WTC11 (cell line): ENCODE data around the gene ACTN1. TPM values are rescaled to one million over a fixed set of nuclear protein-coding genes. Genes with fewer than 3 reads are reported as not detected.

Experiments
- ATAC-seq: fragments of 200-7000 bp; cut with Tn5 transposase; 2 replicates; pipeline ENCODE4 v1.10.0; 2021; ENCODE audit warnings: mild to moderate bottlenecking, moderate library complexity
- CTCF ChIA-PET: fragments of 300-600 bp; sonication (Branson Sonifier 250); formaldehyde crosslinking; loops from one replicate; lab custom pipeline; 2021; ENCODE audit warnings: antibody characterized with exemption; lab: Charles Lee
- POLR2A ChIA-PET: fragments of 350-600 bp; sonication (Branson Sonifier 250); formaldehyde crosslinking; loops from one replicate; lab custom pipeline; 2021; ENCODE audit warnings: antibody characterized with exemption; lab: Charles Lee
- DNase-seq: peaks from one replicate; pipeline ENCODE4 v3.0.0; 2021; ENCODE audit warnings: low spot score
- H3K27ac Mint-ChIP-seq: 2 replicates; pipeline ENCODE4 v1.8.0; 2021; ENCODE audit warnings: mixed read lengths
- H3K27me3 Mint-ChIP-seq: 2 replicates; pipeline ENCODE4 v1.8.0; 2021; ENCODE audit warnings: low read depth, mild to moderate bottlenecking, moderate library complexity, mixed read lengths
- H3K36me3 Mint-ChIP-seq: 2 replicates; pipeline ENCODE4 v1.8.0; 2021; ENCODE audit warnings: mixed read lengths
- H3K4me1 Mint-ChIP-seq: 2 replicates; pipeline ENCODE4 v1.8.0; 2022; ENCODE audit warnings: mixed read lengths
- H3K4me3 Mint-ChIP-seq: 2 replicates; pipeline ENCODE4 v1.8.0; 2021; ENCODE audit warnings: mild to moderate bottlenecking, moderate library complexity, mixed read lengths
- H3K9me3 Mint-ChIP-seq: 2 replicates; pipeline ENCODE4 v1.8.0; 2021; ENCODE audit warnings: mixed read lengths
- CREB1 ChIP-seq: sonication (generic); formaldehyde crosslinking; IDR thresholded peaks from 2 replicates; pipeline ENCODE4 v1.8.0; 2023; ENCODE audit warnings: mild to moderate bottlenecking, missing genetic modification reagents
- EMX1 ChIP-seq: fragments of 250-450 bp; sonication (Bioruptor Pico); IDR thresholded peaks from 2 replicates; pipeline ENCODE4 v1.8.0; 2021; ENCODE audit warnings: mild to moderate bottlenecking
- FOXP1 ChIP-seq: sonication (generic); formaldehyde crosslinking; IDR thresholded peaks from 2 replicates; pipeline ENCODE4 v1.8.0; 2022; ENCODE audit warnings: missing genetic modification reagents, mild to moderate bottlenecking, moderate library complexity, borderline replicate concordance
- KAT7 ChIP-seq: sonication (generic); formaldehyde crosslinking; IDR thresholded peaks from 2 replicates; pipeline ENCODE4 v1.8.1; 2023; ENCODE audit warnings: missing genetic modification reagents, mild to moderate bottlenecking, borderline replicate concordance
- SMAD3 ChIP-seq: sonication (generic); formaldehyde crosslinking; IDR thresholded peaks from 2 replicates; pipeline ENCODE4 v1.8.0; 2022; ENCODE audit warnings: missing genetic modification reagents, mild to moderate bottlenecking, borderline replicate concordance
- ZNF263 ChIP-seq: sonication (generic); formaldehyde crosslinking; IDR thresholded peaks from 2 replicates; pipeline ENCODE4 v1.8.1; 2022; ENCODE audit warnings: low read depth, mild to moderate bottlenecking, moderate library complexity, missing genetic modification reagents
- ZNF396 ChIP-seq: fragments of 250-450 bp; sonication (Bioruptor Pico); IDR thresholded peaks from 2 replicates; pipeline ENCODE4 v1.8.0; 2021; ENCODE audit warnings: mild to moderate bottlenecking, moderate library complexity, borderline replicate concordance
- total RNA-seq: library from RNA; stranded (reverse); gene quantifications from 3 replicates; pipeline ENCODE4 v1.2.3, GENCODE V29; 2021
- TF ChIP-seq, protein P1 (sequence below): sonication (generic); formaldehyde crosslinking; conservative IDR thresholded peaks from 2 replicates; pipeline ENCODE4 v1.8.1; 2023; ENCODE audit warnings: mild to moderate bottlenecking, low read depth, missing genetic modification reagents, moderate library complexity
- TF ChIP-seq, protein P2 (sequence below): fragments of 250-450 bp; sonication (Bioruptor Pico); conservative IDR thresholded peaks from 2 replicates; pipeline ENCODE4 v1.9.0; 2021; ENCODE audit warnings: mild to moderate bottlenecking
- TF ChIP-seq, protein P3 (sequence below): sonication (generic); formaldehyde crosslinking; IDR thresholded peaks from 2 replicates; pipeline ENCODE4 v1.8.0; 2023; ENCODE audit warnings: missing genetic modification reagents
- TF ChIP-seq, protein P4 (sequence below): sonication (generic); formaldehyde crosslinking; IDR thresholded peaks from 2 replicates; pipeline ENCODE4 v1.8.0; 2023; ENCODE audit warnings: missing genetic modification reagents, mild to moderate bottlenecking, borderline replicate concordance
- TF ChIP-seq, protein P5 (sequence below): fragments of 200-600 bp; IDR thresholded peaks from 2 replicates; pipeline ENCODE4 v1.8.0; 2022; ENCODE audit warnings: antibody characterized with exemption
- TF ChIP-seq, protein P6 (sequence below): sonication (generic); formaldehyde crosslinking; IDR thresholded peaks from 2 replicates; pipeline ENCODE4 v1.8.0; 2022; ENCODE audit warnings: missing genetic modification reagents
- TF ChIP-seq, protein P7 (sequence below): sonication (generic); formaldehyde crosslinking; IDR thresholded peaks from 2 replicates; pipeline ENCODE4 v1.8.1; 2023; ENCODE audit warnings: mild to moderate bottlenecking, missing genetic modification reagents
- TF ChIP-seq, protein P8 (sequence below): sonication (generic); formaldehyde crosslinking; IDR thresholded peaks from 2 replicates; pipeline ENCODE4 v1.8.1; 2022; ENCODE audit warnings: mild to moderate bottlenecking, missing genetic modification reagents, moderate library complexity, borderline replicate concordance
- TF ChIP-seq, protein P9 (sequence below): sonication (generic); formaldehyde crosslinking; IDR thresholded peaks from 2 replicates; pipeline ENCODE4 v1.8.1; 2023; ENCODE audit warnings: mild to moderate bottlenecking, missing genetic modification reagents

Gene ACTN1
- total RNA-seq, 1 experiment from 2014 or later = 196 TPM

DNA sequence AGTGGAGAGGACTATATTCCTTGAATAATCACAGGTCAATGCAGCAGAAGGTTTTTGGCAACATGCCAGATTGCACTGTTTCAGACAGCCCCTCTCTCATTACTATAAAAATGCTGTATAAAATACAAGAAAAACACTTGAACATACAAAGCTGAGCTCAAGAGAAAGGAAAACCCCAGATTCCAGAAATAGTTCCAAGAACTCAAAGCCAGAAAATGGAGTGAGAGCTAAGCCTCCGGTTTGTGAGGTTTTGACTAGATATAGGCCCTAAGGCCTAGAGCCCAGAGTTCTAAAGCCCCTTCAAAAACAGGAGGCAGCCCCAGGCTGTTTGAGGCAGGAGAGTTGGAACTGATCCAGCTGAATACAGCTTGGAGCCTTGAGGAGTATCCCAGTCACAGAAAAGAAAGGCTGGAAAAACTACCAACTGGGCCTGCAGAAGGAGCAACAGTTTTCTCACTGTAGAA, 29.4 kb upstream of the ACTN1 start:
- ATAC-seq (no peak), DNase-seq (no peak)
- POLR2A ChIA-PET = no interaction called here
- Mint-ChIP-seq H3K4me3 (no peak overlapping the region), H3K27ac (no peak overlapping the region), H3K9me3 (no peaks in the 10 kb centered on the region), H3K4me1 (peaks cover 24% of the 10 kb centered on the region), H3K27me3 (no peaks in the 10 kb centered on the region; the same call in none of the 2 replicates), H3K36me3 (no peaks in the 10 kb centered on the region)
- CTCF ChIA-PET = interaction anchor here (0.8 to 1.0 kb wide), 3 partner anchors 11 to 97 kb away, joined by 3 to 4 read pairs (median 3); no protein-coding TSS in a partner anchor
- TF ChIP-seq KAT7 (CRISPR knock-in tag) (no peak), CREB1 (CRISPR knock-in tag) (no peak), FOXP1 (no peak), SMAD3 (CRISPR knock-in tag) (no peak), ZNF263 (CRISPR knock-in tag) (no peak), EMX1 (CRISPR knock-in tag) (no peak), ZNF396 (CRISPR knock-in tag) (no peak)
- TF ChIP-seq, protein P1, sequence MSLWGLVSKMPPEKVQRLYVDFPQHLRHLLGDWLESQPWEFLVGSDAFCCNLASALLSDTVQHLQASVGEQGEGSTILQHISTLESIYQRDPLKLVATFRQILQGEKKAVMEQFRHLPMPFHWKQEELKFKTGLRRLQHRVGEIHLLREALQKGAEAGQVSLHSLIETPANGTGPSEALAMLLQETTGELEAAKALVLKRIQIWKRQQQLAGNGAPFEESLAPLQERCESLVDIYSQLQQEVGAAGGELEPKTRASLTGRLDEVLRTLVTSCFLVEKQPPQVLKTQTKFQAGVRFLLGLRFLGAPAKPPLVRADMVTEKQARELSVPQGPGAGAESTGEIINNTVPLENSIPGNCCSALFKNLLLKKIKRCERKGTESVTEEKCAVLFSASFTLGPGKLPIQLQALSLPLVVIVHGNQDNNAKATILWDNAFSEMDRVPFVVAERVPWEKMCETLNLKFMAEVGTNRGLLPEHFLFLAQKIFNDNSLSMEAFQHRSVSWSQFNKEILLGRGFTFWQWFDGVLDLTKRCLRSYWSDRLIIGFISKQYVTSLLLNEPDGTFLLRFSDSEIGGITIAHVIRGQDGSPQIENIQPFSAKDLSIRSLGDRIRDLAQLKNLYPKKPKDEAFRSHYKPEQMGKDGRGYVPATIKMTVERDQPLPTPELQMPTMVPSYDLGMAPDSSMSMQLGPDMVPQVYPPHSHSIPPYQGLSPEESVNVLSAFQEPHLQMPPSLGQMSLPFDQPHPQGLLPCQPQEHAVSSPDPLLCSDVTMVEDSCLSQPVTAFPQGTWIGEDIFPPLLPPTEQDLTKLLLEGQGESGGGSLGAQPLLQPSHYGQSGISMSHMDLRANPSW (CRISPR knock-in tag) = no peak
- TF ChIP-seq, protein P2, sequence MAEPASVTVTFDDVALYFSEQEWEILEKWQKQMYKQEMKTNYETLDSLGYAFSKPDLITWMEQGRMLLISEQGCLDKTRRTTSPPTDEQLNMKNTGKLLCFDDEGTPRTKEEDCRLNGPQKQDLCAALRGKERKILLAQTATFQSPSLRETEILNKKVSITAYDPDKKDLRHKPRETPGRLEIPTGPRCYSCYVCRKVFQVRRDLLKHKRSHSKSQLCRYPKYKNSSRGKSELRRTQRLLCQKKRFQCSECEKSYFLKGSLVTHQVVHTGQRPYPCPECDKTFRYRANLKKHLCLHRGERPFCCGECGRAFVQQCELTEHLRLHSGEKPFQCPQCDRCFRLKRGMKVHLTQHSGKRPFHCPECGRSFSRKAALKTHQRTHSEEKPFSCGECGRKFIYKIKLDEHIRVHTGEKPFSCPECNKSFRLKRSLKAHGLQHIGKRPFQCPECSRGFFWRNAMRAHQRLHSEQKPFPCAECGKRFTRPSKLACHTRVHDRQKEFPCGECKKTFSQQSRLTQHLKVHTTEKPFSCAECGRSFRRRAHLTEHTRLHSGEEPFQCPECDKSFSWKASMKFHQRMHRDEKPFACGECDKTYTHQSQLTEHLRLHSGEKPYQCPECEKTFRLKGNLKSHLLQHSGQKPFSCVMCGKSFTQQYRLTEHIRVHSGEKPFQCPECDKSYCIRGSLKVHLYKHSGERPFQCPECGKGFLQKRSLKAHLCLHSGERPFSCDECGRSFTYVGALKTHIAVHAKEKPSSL = no peak
- TF ChIP-seq, protein P3, sequence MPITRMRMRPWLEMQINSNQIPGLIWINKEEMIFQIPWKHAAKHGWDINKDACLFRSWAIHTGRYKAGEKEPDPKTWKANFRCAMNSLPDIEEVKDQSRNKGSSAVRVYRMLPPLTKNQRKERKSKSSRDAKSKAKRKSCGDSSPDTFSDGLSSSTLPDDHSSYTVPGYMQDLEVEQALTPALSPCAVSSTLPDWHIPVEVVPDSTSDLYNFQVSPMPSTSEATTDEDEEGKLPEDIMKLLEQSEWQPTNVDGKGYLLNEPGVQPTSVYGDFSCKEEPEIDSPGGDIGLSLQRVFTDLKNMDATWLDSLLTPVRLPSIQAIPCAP (CRISPR knock-in tag) = no peak
- TF ChIP-seq, protein P4, sequence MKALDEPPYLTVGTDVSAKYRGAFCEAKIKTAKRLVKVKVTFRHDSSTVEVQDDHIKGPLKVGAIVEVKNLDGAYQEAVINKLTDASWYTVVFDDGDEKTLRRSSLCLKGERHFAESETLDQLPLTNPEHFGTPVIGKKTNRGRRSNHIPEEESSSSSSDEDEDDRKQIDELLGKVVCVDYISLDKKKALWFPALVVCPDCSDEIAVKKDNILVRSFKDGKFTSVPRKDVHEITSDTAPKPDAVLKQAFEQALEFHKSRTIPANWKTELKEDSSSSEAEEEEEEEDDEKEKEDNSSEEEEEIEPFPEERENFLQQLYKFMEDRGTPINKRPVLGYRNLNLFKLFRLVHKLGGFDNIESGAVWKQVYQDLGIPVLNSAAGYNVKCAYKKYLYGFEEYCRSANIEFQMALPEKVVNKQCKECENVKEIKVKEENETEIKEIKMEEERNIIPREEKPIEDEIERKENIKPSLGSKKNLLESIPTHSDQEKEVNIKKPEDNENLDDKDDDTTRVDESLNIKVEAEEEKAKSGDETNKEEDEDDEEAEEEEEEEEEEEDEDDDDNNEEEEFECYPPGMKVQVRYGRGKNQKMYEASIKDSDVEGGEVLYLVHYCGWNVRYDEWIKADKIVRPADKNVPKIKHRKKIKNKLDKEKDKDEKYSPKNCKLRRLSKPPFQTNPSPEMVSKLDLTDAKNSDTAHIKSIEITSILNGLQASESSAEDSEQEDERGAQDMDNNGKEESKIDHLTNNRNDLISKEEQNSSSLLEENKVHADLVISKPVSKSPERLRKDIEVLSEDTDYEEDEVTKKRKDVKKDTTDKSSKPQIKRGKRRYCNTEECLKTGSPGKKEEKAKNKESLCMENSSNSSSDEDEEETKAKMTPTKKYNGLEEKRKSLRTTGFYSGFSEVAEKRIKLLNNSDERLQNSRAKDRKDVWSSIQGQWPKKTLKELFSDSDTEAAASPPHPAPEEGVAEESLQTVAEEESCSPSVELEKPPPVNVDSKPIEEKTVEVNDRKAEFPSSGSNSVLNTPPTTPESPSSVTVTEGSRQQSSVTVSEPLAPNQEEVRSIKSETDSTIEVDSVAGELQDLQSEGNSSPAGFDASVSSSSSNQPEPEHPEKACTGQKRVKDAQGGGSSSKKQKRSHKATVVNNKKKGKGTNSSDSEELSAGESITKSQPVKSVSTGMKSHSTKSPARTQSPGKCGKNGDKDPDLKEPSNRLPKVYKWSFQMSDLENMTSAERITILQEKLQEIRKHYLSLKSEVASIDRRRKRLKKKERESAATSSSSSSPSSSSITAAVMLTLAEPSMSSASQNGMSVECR = no peak
- TF ChIP-seq, protein P5, sequence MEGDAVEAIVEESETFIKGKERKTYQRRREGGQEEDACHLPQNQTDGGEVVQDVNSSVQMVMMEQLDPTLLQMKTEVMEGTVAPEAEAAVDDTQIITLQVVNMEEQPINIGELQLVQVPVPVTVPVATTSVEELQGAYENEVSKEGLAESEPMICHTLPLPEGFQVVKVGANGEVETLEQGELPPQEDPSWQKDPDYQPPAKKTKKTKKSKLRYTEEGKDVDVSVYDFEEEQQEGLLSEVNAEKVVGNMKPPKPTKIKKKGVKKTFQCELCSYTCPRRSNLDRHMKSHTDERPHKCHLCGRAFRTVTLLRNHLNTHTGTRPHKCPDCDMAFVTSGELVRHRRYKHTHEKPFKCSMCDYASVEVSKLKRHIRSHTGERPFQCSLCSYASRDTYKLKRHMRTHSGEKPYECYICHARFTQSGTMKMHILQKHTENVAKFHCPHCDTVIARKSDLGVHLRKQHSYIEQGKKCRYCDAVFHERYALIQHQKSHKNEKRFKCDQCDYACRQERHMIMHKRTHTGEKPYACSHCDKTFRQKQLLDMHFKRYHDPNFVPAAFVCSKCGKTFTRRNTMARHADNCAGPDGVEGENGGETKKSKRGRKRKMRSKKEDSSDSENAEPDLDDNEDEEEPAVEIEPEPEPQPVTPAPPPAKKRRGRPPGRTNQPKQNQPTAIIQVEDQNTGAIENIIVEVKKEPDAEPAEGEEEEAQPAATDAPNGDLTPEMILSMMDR = no peak
- TF ChIP-seq, protein P6, sequence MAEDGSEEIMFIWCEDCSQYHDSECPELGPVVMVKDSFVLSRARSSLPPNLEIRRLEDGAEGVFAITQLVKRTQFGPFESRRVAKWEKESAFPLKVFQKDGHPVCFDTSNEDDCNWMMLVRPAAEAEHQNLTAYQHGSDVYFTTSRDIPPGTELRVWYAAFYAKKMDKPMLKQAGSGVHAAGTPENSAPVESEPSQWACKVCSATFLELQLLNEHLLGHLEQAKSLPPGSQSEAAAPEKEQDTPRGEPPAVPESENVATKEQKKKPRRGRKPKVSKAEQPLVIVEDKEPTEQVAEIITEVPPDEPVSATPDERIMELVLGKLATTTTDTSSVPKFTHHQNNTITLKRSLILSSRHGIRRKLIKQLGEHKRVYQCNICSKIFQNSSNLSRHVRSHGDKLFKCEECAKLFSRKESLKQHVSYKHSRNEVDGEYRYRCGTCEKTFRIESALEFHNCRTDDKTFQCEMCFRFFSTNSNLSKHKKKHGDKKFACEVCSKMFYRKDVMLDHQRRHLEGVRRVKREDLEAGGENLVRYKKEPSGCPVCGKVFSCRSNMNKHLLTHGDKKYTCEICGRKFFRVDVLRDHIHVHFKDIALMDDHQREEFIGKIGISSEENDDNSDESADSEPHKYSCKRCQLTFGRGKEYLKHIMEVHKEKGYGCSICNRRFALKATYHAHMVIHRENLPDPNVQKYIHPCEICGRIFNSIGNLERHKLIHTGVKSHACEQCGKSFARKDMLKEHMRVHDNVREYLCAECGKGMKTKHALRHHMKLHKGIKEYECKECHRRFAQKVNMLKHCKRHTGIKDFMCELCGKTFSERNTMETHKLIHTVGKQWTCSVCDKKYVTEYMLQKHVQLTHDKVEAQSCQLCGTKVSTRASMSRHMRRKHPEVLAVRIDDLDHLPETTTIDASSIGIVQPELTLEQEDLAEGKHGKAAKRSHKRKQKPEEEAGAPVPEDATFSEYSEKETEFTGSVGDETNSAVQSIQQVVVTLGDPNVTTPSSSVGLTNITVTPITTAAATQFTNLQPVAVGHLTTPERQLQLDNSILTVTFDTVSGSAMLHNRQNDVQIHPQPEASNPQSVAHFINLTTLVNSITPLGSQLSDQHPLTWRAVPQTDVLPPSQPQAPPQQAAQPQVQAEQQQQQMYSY = no peak
- TF ChIP-seq, protein P7, sequence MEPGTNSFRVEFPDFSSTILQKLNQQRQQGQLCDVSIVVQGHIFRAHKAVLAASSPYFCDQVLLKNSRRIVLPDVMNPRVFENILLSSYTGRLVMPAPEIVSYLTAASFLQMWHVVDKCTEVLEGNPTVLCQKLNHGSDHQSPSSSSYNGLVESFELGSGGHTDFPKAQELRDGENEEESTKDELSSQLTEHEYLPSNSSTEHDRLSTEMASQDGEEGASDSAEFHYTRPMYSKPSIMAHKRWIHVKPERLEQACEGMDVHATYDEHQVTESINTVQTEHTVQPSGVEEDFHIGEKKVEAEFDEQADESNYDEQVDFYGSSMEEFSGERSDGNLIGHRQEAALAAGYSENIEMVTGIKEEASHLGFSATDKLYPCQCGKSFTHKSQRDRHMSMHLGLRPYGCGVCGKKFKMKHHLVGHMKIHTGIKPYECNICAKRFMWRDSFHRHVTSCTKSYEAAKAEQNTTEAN (CRISPR knock-in tag) = no peak
- TF ChIP-seq, protein P8, sequence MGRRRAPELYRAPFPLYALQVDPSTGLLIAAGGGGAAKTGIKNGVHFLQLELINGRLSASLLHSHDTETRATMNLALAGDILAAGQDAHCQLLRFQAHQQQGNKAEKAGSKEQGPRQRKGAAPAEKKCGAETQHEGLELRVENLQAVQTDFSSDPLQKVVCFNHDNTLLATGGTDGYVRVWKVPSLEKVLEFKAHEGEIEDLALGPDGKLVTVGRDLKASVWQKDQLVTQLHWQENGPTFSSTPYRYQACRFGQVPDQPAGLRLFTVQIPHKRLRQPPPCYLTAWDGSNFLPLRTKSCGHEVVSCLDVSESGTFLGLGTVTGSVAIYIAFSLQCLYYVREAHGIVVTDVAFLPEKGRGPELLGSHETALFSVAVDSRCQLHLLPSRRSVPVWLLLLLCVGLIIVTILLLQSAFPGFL (CRISPR knock-in tag) = no peak
- TF ChIP-seq, protein P9, sequence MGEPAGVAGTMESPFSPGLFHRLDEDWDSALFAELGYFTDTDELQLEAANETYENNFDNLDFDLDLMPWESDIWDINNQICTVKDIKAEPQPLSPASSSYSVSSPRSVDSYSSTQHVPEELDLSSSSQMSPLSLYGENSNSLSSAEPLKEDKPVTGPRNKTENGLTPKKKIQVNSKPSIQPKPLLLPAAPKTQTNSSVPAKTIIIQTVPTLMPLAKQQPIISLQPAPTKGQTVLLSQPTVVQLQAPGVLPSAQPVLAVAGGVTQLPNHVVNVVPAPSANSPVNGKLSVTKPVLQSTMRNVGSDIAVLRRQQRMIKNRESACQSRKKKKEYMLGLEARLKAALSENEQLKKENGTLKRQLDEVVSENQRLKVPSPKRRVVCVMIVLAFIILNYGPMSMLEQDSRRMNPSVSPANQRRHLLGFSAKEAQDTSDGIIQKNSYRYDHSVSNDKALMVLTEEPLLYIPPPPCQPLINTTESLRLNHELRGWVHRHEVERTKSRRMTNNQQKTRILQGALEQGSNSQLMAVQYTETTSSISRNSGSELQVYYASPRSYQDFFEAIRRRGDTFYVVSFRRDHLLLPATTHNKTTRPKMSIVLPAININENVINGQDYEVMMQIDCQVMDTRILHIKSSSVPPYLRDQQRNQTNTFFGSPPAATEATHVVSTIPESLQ (CRISPR knock-in tag) = no peak
